Thoracic aorta (tissue), 2 donors: Measurements from ENCODE around the gene ALK. TPM values are rescaled to one million over a fixed set of nuclear protein-coding genes. Genes with fewer than 3 reads are reported as not detected.

Experiments
- ATAC-seq: fragments of 150-250 bp; one replicate; pipeline ENCODE4 v1.8.0; 2017; ENCODE audit warnings: low read depth; ENCODE audit not compliant: insufficient number of reproducible peaks, low FRiP score
- DNase-seq: peaks from one replicate; pipeline ENCODE4 v3.0.0-alpha.2; 2020; ENCODE audit warnings: low spot score
- H3K27ac ChIP-seq, 2 donors: fragments of 200-600 bp; sonication (generic); 1 replicate in 1 of 2; 2 replicates in 1 of 2; pipeline ENCODE4 v1.5.1; 2016; ENCODE audit warnings: mild to moderate bottlenecking in 2 of 2, moderate library complexity in 2 of 2
- H3K27me3 ChIP-seq: fragments of 200-600 bp; sonication (generic); replicated peaks from 2 replicates; pipeline ENCODE4 v1.6.0; 2016; ENCODE audit warnings: mild to moderate bottlenecking; ENCODE audit not compliant: insufficient read depth
- H3K36me3 ChIP-seq: fragments of 200-600 bp; sonication (generic); one replicate; pipeline ENCODE4 v1.5.1; 2016
- H3K4me1 ChIP-seq, 2 donors: fragments of 200-600 bp; sonication (generic); 1 replicate in 1 of 2; 2 replicates in 1 of 2; pipeline versions ENCODE4 v1.5.1 to v1.6.0; 2016; ENCODE audit warnings: low read depth in 2 of 2, mild to moderate bottlenecking in 1 of 2; ENCODE audit not compliant: control insufficient read depth in 1 of 2
- H3K4me3 ChIP-seq: fragments of 200-600 bp; sonication (generic); 2 replicates; pipeline ENCODE4 v1.5.1; 2016; ENCODE audit warnings: mild to moderate bottlenecking
- H3K9me3 ChIP-seq: fragments of 200-600 bp; sonication (generic); 2 replicates; pipeline ENCODE4 v1.5.1; 2016
- total RNA-seq, 2 donors: library from RNA; depleted of rRNA; stranded (reverse); fragments of >200 nt; gene quantifications; one replicate each; pipeline versions ENCODE4 v1.1.0 to v1.2.3, GENCODE V29; 2016
- TF ChIP-seq, protein P1 (sequence below): fragments of 200-600 bp; sonication (generic); IDR thresholded peaks from one replicate; pipeline ENCODE4 v1.5.1; 2019; ENCODE audit warnings: antibody characterized with exemption

Gene ALK
- total RNA-seq, 2 donors from 2014 or later, result 2.0 TPM; not detected in 1

DNA sequence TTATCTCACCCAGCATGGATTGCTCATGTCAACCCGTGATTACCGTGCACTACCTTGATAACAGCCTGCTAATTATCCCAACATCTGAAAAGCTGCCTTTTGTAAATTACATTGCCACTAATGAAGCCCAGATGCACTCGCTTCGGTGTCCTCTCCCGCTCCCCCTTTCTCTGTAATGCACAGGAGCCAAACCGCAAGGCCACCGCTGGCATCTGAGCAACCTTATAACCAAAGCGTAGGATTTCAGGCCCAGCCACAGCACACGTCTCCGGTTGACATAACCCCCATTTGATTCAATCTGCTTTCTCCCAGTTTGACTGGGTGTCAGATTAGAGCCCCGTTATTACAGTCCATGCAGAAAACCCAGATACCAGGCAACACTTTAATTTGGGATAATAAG lies 341.2 kb downstream of the ALK start:
- Histone ChIP-seq H3K9me3 (no peaks in the 10 kb centered on the region), H3K4me1 (no peaks in the 10 kb centered on the region), H3K27ac (no peak overlapping the region), H3K36me3 (no peaks in the 10 kb centered on the region), H3K4me3 (no peak overlapping the region), H3K27me3 (no peaks in the 10 kb centered on the region)
- ATAC-seq (no peak), DNase-seq (no peak)
- TF ChIP-seq, protein P1, sequence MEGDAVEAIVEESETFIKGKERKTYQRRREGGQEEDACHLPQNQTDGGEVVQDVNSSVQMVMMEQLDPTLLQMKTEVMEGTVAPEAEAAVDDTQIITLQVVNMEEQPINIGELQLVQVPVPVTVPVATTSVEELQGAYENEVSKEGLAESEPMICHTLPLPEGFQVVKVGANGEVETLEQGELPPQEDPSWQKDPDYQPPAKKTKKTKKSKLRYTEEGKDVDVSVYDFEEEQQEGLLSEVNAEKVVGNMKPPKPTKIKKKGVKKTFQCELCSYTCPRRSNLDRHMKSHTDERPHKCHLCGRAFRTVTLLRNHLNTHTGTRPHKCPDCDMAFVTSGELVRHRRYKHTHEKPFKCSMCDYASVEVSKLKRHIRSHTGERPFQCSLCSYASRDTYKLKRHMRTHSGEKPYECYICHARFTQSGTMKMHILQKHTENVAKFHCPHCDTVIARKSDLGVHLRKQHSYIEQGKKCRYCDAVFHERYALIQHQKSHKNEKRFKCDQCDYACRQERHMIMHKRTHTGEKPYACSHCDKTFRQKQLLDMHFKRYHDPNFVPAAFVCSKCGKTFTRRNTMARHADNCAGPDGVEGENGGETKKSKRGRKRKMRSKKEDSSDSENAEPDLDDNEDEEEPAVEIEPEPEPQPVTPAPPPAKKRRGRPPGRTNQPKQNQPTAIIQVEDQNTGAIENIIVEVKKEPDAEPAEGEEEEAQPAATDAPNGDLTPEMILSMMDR, result no peak

DNA sequence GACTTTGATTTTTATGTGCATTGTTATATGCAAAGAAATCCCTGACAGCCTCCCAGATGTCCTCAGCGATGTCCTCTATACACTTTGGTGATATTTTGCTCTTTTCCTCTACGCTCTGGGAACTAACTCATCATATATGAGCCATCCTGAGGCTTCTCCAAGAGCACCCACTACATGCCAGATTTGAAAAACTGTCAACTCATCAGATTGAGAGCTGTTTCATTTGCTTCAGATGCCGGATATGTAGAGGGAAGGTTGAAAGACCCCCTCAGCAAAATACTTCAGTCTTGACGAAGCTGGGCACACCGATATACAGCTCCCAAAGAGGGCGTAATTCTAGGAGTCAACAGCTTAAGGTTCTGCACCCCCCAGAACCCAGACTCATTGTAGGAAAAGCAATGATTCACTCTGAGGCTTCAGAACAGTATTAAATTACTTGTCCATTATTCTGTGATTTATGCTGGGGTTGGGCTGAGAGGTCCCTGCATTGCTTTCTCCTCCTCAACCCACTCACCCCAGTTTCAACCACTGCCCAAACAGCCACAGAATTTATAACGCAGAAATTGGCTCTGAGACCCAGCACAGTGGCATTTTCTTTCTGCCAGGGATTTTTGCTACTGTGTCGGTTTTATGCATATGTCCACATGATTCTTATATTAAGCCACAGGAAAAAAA lies 341.8 kb downstream of the ALK start:
- H3K27me3 ChIP-seq, result no peaks in the 10 kb centered on the region
- no peaks in the 10 kb centered on the region for H3K4me1 ChIP-seq
- no peak overlapping the region for H3K27ac ChIP-seq
- ATAC-seq (no peak), DNase-seq (no peak)
- TF ChIP-seq, protein P1, result no peak
- no peak overlapping the region for H3K4me3 ChIP-seq
- no peaks in the 10 kb centered on the region for H3K9me3 ChIP-seq
- H3K36me3 ChIP-seq, result no peaks in the 10 kb centered on the region

DNA sequence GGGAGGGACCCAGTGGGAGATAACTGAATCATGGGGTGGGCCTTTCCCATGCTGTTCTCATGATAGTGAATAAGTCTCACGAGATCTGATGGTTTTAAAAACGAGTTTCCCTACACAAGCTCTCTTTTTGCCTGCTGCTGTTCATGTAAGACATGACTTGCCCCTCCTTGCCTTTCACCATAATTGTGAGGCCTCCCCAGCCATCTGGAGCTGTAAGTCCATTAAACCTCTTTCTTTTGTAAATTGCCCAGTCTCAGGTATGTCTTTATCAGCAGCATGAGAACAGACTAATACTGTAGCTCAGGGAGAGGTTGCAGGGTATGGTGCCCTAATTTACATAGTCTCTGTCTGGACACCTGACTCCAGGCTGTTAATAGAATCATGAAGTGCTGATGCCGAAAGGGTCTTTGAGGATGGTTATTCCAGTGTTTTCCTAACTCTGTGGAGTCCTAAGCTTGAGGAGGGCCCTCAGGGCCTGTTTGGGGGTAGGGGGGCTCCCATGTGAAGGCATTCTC lies 343.2 kb downstream of the ALK start:
- Histone ChIP-seq H3K9me3 (no peaks in the 10 kb centered on the region), H3K27ac (no peak overlapping the region), H3K36me3 (no peaks in the 10 kb centered on the region), H3K27me3 (no peaks in the 10 kb centered on the region), H3K4me1 (no peaks in the 10 kb centered on the region), H3K4me3 (no peak overlapping the region)
- DNase-seq (no peak), ATAC-seq (no peak)
- TF ChIP-seq, protein P1, result no peak

DNA sequence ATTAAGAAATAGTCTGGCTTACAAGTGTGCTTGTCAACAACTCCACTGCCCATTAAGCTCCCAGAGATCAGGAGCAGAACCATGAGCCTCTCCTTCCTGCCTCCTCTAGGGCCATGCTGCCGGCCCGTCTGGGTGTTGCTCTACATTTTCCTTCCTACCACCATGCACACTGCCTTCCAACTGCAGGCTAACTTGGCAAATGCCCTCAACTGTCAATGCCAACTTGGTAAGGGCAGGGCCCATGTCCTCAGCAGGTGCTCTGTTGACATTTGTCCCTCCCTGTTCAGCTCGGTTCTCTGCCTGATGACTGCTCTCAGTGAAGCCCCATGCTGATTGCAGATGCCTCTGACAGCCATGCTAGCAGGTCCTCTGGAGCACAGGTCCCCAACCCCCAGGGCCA lies 345.2 kb downstream of the ALK start:
- DNase-seq (no peak), ATAC-seq (no peak)
- no peaks in the 10 kb centered on the region for H3K9me3 ChIP-seq
- H3K27ac ChIP-seq, result no peak overlapping the region
- H3K4me3 ChIP-seq, result no peak overlapping the region
- no peaks in the 10 kb centered on the region for H3K4me1 ChIP-seq
- H3K36me3 ChIP-seq, result no peaks in the 10 kb centered on the region
- TF ChIP-seq, protein P1, result no peak
- no peaks in the 10 kb centered on the region for H3K27me3 ChIP-seq

DNA sequence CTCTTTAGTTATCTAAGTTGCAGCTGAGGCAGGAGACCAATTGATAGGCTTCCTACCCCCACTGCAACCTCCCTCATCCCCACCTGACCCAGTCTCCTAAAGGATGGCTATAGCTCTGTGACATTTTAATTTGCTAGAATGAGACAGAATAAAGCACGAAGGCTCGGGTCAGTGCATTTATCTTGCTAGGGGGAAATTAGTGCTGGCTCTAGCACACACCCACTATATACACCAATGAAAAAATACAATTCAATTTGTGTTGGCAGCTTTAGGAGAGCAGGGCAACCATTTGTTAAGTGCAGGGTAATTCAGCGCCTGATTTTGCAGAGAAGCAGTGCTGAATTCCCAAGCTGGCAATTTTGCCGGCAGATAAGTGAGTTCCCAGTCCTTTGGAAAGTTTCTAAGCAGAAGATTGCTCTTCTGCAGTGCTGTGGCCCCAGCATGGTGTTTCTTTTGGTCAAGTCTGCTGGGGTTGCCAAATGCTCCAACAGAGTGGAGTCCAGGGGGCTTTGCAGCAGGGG lies 346.0 kb downstream of the ALK start:
- H3K27me3 ChIP-seq, result no peaks in the 10 kb centered on the region
- DNase-seq, result no peak
- H3K9me3 ChIP-seq, result no peaks in the 10 kb centered on the region
- ATAC-seq, result no peak
- H3K4me1 ChIP-seq, result no peaks in the 10 kb centered on the region
- no peak overlapping the region for H3K4me3 ChIP-seq
- TF ChIP-seq, protein P1, result no peak
- H3K36me3 ChIP-seq, result no peaks in the 10 kb centered on the region
- no peak overlapping the region for H3K27ac ChIP-seq
